ENCODE measurements around the gene CREG1.
"Not testable (repeated sequence)": the region's sequence is repeated elsewhere in the genome, so short reads cannot be mapped to it uniquely, and the experiment has no call there.

CREG1 gene

GRCh38 chr1:167563579-167564246, 10.2 kb upstream of the CREG1 start:
- DNase-seq: peak; percentile 49

- DNase-seq: no peak
Observed at GRCh38 chr1:167562702-167563101, 9.1 kb upstream of the CREG1 start.

GRCh38 chr1:167561753-167562152, 8.2 kb upstream of the CREG1 start:
- no peak for DNase-seq

- peak; percentile 32 for DNase-seq
Observed at GRCh38 chr1:167555971-167556714, 2.6 kb upstream of the CREG1 start.

- not testable (repeated sequence) for DNase-seq
Observed at GRCh38 chr1:167555072-167555471, 1.5 kb upstream of the CREG1 start.

- DNase-seq: no peak
Observed at GRCh38 chr1:167554028-167554779, 642 bp upstream of the CREG1 start.

GRCh38 chr1:167551362-167551761, 2.2 kb downstream of the CREG1 start:
- no peak for DNase-seq

- no peak for DNase-seq
Observed at GRCh38 chr1:167548059-167548932, 5.3 kb downstream of the CREG1 start.

GRCh38 chr1:167546935-167547334, 6.6 kb downstream of the CREG1 start:
- no peak for DNase-seq

GRCh38 chr1:167545349-167545748, 8.2 kb downstream of the CREG1 start:
- DNase-seq: no peak

GRCh38 chr1:167544447-167545093, 9.0 kb downstream of the CREG1 start:
- no peak for DNase-seq

GRCh38 chr1:167543199-167543990, 10.2 kb downstream of the CREG1 start:
- DNase-seq: no peak

GRCh38 chr1:167542109-167543032, 11.2 kb downstream of the CREG1 start:
- peak; percentile 66 for DNase-seq

GRCh38 chr1:167541610-167542009, 12.0 kb downstream of the CREG1 start:
- peak; percentile 66 for DNase-seq

- no peak for DNase-seq
Observed at GRCh38 chr1:167541003-167541402, 12.6 kb downstream of the CREG1 start.

- DNase-seq: no peak
Observed at GRCh38 chr1:167538657-167539056, 14.9 kb downstream of the CREG1 start.

GRCh38 chr1:167533851-167534300, 19.7 kb downstream of the CREG1 start:
- DNase-seq: peak; percentile 70

- DNase-seq: no peak
Observed at GRCh38 chr1:167532964-167533824, 20.4 kb downstream of the CREG1 start.

- DNase-seq: no peak
Observed at GRCh38 chr1:167532375-167532774, 21.2 kb downstream of the CREG1 start.

Data from DMS79 (cell line).